HepG2 (cell line): ENCODE data around the gene MTIF2. TPM values are rescaled to one million over a fixed set of nuclear protein-coding genes. Genes with fewer than 3 reads are reported as not detected.

Experiments
- AGO2 ChIP-seq: fragments of 200-400 bp; formaldehyde crosslinking; optimal IDR thresholded peaks from 2 replicates; pipeline ENCODE3; 2017; ENCODE audit warnings: mild to moderate bottlenecking, low read depth, low read length, moderate library complexity
- GABPB1 ChIP-seq: IDR thresholded peaks from 2 replicates; pipeline ENCODE4 v1.6.1; 2016; ENCODE audit warnings: mild to moderate bottlenecking, missing genetic modification reagents, moderate library complexity, missing compliant biosample characterization
- HNF4A ChIP-seq: sonication (generic); formaldehyde crosslinking; IDR thresholded peaks from 2 replicates; pipeline ENCODE4 v1.4.0; 2020; ENCODE audit warnings: missing genetic modification reagents
- KLF9 ChIP-seq: IDR thresholded peaks from 2 replicates; pipeline ENCODE4 v1.6.1; 2016; ENCODE audit warnings: low read depth
- MTF2 ChIP-seq: sonication (generic); formaldehyde crosslinking; IDR thresholded peaks from 2 replicates; pipeline ENCODE4 v1.5.0; 2020; ENCODE audit warnings: missing genetic modification reagents, borderline replicate concordance
- MYC ChIP-seq: sonication (generic); formaldehyde crosslinking; IDR thresholded peaks from 2 replicates; pipeline ENCODE4 v1.9.0; 2021; ENCODE audit warnings: missing genetic modification reagents, borderline replicate concordance
- NCOA1 ChIP-seq: sonication (generic); formaldehyde crosslinking; IDR thresholded peaks from 2 replicates; pipeline ENCODE4 v1.9.0; 2021; ENCODE audit warnings: missing genetic modification reagents
- NFE2L1 ChIP-seq: sonication (generic); formaldehyde crosslinking; IDR thresholded peaks from 2 replicates; pipeline ENCODE4 v1.4.0; 2020; ENCODE audit warnings: missing genetic modification reagents, mild to moderate bottlenecking, borderline replicate concordance
- RARA ChIP-seq: IDR thresholded peaks from 2 replicates; pipeline ENCODE4 v1.6.1; 2016; ENCODE audit warnings: missing genetic modification reagents, missing compliant biosample characterization
- SRY ChIP-seq: sonication (generic); formaldehyde crosslinking; IDR thresholded peaks from 2 replicates; pipeline ENCODE4 v1.8.0; 2022; ENCODE audit warnings: mild to moderate bottlenecking, missing genetic modification reagents
- TBX2 ChIP-seq: sonication (generic); formaldehyde crosslinking; IDR thresholded peaks from 2 replicates; pipeline ENCODE4 v1.5.0; 2020; ENCODE audit warnings: missing genetic modification reagents, mild to moderate bottlenecking, borderline replicate concordance
- TOPORS ChIP-seq: sonication (generic); formaldehyde crosslinking; IDR thresholded peaks from 2 replicates; pipeline ENCODE4 v1.8.0; 2023; ENCODE audit warnings: mild to moderate bottlenecking, missing genetic modification reagents
- ZNF563 ChIP-seq: sonication (generic); formaldehyde crosslinking; IDR thresholded peaks from 2 replicates; pipeline ENCODE4 v1.8.0; 2022; ENCODE audit warnings: mild to moderate bottlenecking, moderate library complexity, missing genetic modification reagents
- ZNF788 ChIP-seq: sonication (generic); formaldehyde crosslinking; IDR thresholded peaks from 2 replicates; pipeline ENCODE4 v1.5.0; 2020; ENCODE audit warnings: mild to moderate bottlenecking, missing genetic modification reagents, borderline replicate concordance
- polyA plus RNA-seq, 8 experiments: library from polyadenylated mRNA; depleted of rRNA in 3 of 8; stranded (reverse) in 7 of 8; unstranded in 1 of 8; fragments of >200 nt; fragmentation: Illumina TruSeq in 4 of 8; extraction: Trizol in 4 of 8; gene quantifications; 2 replicates each; pipeline versions ENCODE4 v1.2.1 to v1.2.3, GENCODE V29; 2011 to 2016; ENCODE audit warnings: low read depth in 4 of 8, missing spikeins in 1 of 8, mixed read lengths in 1 of 8; ENCODE audit not compliant: insufficient read depth in 1 of 8
- total RNA-seq, 5 experiments: library from RNA; depleted of rRNA; stranded (reverse); fragments of >200 nt; fragmentation: Illumina TruSeq; extraction: Trizol; gene quantifications; 2 replicates each; pipeline ENCODE4 v1.2.3, GENCODE V29; 2016; ENCODE audit warnings: low read depth in 1 of 5
- TF ChIP-seq, protein P1 (sequence below): sonication (generic); formaldehyde crosslinking; IDR thresholded peaks from 2 replicates; pipeline ENCODE4 v1.8.1; 2023; ENCODE audit warnings: missing genetic modification reagents, mild to moderate bottlenecking, borderline replicate concordance
- TF ChIP-seq, protein P2 (sequence below): sonication (generic); formaldehyde crosslinking; IDR thresholded peaks from 2 replicates; pipeline ENCODE4 v1.9.0; 2022; ENCODE audit warnings: missing genetic modification reagents, mild to moderate bottlenecking, borderline replicate concordance
- TF ChIP-seq, protein P3 (sequence below): sonication (generic); formaldehyde crosslinking; IDR thresholded peaks from 2 replicates; pipeline ENCODE4 v1.5.0; 2020; ENCODE audit warnings: missing genetic modification reagents, mild to moderate bottlenecking, borderline replicate concordance
- TF ChIP-seq, protein P4 (sequence below): IDR thresholded peaks from 2 replicates; pipeline ENCODE4 v1.6.1; 2016
- TF ChIP-seq, protein P5 (sequence below): sonication (generic); formaldehyde crosslinking; IDR thresholded peaks from 2 replicates; pipeline ENCODE4 v1.4.0; 2020; ENCODE audit warnings: missing genetic modification reagents, borderline replicate concordance

MTIF2 gene
- total and polyA plus RNA-seq, 2 of the 13 experiments (the other 11 are each of a cell fraction or from before 2014, with no cell fraction given): 32.1 to 92.1 TPM

DNA sequence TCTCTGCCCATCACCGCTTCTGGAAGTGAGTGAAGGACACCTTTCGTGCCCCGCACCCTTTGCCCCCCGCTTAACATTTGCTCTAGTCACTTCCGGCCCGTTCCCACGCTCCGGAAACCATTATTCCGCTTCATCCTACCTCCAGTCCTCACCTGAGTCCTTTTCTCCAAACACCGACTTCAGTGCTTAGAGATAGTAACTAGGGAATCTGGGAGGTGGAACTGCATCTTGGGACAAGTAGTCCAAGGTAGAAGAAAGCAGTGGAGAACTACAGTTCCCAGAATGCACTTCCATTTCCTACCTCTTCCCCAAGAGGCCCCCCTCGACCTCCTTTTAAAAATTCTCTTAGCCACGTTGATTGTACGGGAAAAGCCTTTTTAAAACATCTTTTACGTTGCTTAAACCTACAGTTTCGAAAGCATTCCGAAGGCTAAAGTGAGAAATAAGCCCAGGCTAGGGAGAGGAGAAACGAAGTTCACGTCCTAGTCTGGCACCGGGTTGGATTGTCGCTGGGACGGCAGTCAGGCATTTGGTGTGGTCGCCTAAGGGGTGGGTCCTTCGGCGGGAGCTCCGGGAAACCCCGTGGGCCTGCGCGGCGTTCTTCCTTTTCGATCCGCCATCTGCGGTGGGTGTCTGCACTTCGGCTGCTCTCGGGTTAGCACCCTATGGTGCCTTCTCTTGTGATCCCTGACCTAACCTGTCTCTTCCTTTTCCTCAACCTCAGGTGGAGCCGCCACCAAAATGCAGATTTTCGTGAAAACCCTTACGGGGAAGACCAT, 36.8 kb downstream of the MTIF2 start, which contains the start of the genes CLHC1 and RPS27A (continued):
- TF ChIP-seq, protein P1, sequence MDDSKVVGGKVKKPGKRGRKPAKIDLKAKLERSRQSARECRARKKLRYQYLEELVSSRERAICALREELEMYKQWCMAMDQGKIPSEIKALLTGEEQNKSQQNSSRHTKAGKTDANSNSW (CRISPR knock-in tag): peak; percentile 77; the same call in 1 of the 2 replicates
- TF ChIP-seq ZNF788 (CRISPR knock-in tag) (peak; percentile 41; the same call in 1 of the 2 replicates), HNF4A (CRISPR knock-in tag) (peak; percentile 39), NCOA1 (CRISPR knock-in tag) (0 out of 2 replicates have a peak, but pooled peaks have one; percentile 4), MTF2 (CRISPR knock-in tag) (peak; percentile 68; the same call in 1 of the 2 replicates), AGO2 (no peak), KLF9 (no peak; the same call in 1 of the 2 replicates), TOPORS (CRISPR knock-in tag) (peak; percentile 61; the same call in 1 of the 2 replicates), RARA (CRISPR knock-in tag) (no peak; the same call in 1 of the 2 replicates), ZNF563 (CRISPR knock-in tag) (peak; percentile 57; the same call in 1 of the 2 replicates), NFE2L1 (CRISPR knock-in tag) (0 out of 2 replicates have a peak, but pooled peaks have one; percentile 10), TBX2 (CRISPR knock-in tag) (peak; percentile 56), MYC (CRISPR knock-in tag) (peak; percentile 94), GABPB1 (peak; percentile 84), SRY (CRISPR knock-in tag) (peak; percentile 78; the same call in 1 of the 2 replicates)
- TF ChIP-seq, protein P2, sequence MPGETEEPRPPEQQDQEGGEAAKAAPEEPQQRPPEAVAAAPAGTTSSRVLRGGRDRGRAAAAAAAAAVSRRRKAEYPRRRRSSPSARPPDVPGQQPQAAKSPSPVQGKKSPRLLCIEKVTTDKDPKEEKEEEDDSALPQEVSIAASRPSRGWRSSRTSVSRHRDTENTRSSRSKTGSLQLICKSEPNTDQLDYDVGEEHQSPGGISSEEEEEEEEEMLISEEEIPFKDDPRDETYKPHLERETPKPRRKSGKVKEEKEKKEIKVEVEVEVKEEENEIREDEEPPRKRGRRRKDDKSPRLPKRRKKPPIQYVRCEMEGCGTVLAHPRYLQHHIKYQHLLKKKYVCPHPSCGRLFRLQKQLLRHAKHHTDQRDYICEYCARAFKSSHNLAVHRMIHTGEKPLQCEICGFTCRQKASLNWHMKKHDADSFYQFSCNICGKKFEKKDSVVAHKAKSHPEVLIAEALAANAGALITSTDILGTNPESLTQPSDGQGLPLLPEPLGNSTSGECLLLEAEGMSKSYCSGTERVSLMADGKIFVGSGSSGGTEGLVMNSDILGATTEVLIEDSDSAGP (CRISPR knock-in tag): peak; percentile 78
- TF ChIP-seq, protein P3, sequence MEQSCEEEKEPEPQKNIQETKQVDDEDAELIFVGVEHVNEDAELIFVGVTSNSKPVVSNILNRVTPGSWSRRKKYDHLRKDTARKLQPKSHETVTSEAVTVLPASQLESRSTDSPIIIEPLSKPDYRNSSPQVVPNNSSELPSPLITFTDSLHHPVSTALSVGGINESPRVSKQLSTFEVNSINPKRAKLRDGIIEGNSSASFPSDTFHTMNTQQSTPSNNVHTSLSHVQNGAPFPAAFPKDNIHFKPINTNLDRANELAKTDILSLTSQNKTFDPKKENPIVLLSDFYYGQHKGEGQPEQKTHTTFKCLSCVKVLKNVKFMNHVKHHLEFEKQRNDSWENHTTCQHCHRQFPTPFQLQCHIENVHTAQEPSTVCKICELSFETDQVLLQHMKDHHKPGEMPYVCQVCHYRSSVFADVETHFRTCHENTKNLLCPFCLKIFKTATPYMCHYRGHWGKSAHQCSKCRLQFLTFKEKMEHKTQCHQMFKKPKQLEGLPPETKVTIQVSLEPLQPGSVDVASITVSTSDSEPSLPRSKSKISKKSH (CRISPR knock-in tag): peak; percentile 91
- TF ChIP-seq, protein P4, sequence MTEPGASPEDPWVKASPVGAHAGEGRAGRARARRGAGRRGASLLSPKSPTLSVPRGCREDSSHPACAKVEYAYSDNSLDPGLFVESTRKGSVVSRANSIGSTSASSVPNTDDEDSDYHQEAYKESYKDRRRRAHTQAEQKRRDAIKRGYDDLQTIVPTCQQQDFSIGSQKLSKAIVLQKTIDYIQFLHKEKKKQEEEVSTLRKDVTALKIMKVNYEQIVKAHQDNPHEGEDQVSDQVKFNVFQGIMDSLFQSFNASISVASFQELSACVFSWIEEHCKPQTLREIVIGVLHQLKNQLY (CRISPR knock-in tag): no peak
- TF ChIP-seq, protein P5, sequence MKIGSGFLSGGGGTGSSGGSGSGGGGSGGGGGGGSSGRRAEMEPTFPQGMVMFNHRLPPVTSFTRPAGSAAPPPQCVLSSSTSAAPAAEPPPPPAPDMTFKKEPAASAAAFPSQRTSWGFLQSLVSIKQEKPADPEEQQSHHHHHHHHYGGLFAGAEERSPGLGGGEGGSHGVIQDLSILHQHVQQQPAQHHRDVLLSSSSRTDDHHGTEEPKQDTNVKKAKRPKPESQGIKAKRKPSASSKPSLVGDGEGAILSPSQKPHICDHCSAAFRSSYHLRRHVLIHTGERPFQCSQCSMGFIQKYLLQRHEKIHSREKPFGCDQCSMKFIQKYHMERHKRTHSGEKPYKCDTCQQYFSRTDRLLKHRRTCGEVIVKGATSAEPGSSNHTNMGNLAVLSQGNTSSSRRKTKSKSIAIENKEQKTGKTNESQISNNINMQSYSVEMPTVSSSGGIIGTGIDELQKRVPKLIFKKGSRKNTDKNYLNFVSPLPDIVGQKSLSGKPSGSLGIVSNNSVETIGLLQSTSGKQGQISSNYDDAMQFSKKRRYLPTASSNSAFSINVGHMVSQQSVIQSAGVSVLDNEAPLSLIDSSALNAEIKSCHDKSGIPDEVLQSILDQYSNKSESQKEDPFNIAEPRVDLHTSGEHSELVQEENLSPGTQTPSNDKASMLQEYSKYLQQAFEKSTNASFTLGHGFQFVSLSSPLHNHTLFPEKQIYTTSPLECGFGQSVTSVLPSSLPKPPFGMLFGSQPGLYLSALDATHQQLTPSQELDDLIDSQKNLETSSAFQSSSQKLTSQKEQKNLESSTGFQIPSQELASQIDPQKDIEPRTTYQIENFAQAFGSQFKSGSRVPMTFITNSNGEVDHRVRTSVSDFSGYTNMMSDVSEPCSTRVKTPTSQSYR (CRISPR knock-in tag): peak; percentile 11; the same call in 1 of the 2 replicates
